Mucosa of descending colon (tissue), 3 donors: ENCODE measurements around the gene OXSM. TPM values are rescaled to one million over a fixed set of nuclear protein-coding genes. Genes with fewer than 3 reads are reported as not detected.

Experiments used
- ATAC-seq: fragments of 200-7000 bp; cut with Tn5 transposase; one replicate; pipeline ENCODE4 v1.9.1; 2020; ENCODE audit warnings: mild to moderate bottlenecking, moderate library complexity
- DNase-seq, 3 donors: peaks; one replicate each; pipeline ENCODE4 v3.0.0-alpha.2; 2020
- H3K36me3 ChIP-seq: fragments of 200-600 bp; one replicate; pipeline ENCODE4 v1.8.0; 2021; ENCODE audit warnings: low read depth, mild to moderate bottlenecking
- H3K4me1 ChIP-seq: fragments of 200-600 bp; one replicate; pipeline ENCODE4 v1.8.0; 2021; ENCODE audit warnings: low read depth, mild to moderate bottlenecking
- H3K4me3 ChIP-seq: fragments of 200-600 bp; one replicate; pipeline ENCODE4 v1.8.0; 2021; ENCODE audit warnings: mild to moderate bottlenecking
- H3K9me3 ChIP-seq: fragments of 200-600 bp; one replicate; pipeline ENCODE4 v1.8.0; 2021; ENCODE audit warnings: mild to moderate bottlenecking
- CTCF ChIP-seq: fragments of 200-600 bp; IDR thresholded peaks from one replicate; pipeline ENCODE4 v1.8.0; 2022; ENCODE audit warnings: antibody characterized with exemption, mild to moderate bottlenecking
- intact Hi-C, 2 donors: fragments of 100-400 bp; cut with DNase I in 1 of 2; cut with micrococcal nuclease in 1 of 2; formaldehyde crosslinking; loops; one replicate each; pipeline versions ENCODE4 v1.11.0 to v1.11.1; 2022; cut with DNase I, micrococcal nuclease
- total RNA-seq, 3 donors: library from RNA; stranded (reverse); fragmentation: NEBNext Ultra II Directional in 2 of 3; extraction: Animal tissue kit (Norgen Biotek cat#: 25700) in 2 of 3; gene quantifications; one replicate each; pipeline versions ENCODE4 v1.2.1 to v1.2.4, GENCODE V29; 2021 to 2023
- donor health status: DM: no; HTN: no; CAD: no; lungs with moderate emphysema.
- donor health status: DM: no; HTN: no; CAD: no.
- donor health status: DM: no; HTN: yes; CAD: no.

Gene OXSM
- total RNA-seq, 3 donors from 2014 or later = 10.0 to 18.4 (median 17.4) TPM

DNA sequence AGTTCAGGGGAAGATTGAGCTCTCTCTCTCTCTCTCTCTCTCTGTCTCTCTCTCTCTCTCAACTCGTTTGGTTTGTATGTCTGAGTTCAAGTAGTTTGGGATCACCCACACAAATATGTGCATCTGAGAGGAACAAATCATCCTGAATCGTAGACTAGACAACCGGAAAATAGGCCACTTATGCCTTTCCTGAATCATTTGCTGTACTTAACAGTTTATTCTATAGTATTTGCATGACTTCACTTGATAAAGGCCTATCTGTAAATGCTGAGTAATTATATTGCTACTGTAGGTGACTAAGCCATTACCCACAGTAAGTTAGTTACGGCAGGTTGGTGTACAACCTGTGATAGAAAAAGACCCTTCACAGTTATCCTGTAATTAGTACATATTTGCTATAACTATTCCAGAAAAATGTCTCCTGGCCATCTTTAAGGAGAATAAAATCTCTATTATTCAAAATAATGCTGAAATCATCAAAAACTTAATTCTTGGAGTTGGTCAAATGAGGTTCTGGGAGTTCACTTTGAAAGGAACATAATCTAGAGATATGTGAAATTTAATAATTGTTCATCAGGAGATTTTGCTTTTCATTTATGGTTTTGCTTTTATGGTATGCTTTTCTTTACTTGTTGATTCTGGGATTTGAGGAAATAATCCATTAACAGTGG lies 31.1 kb downstream of the OXSM start:
- intact Hi-C loops = no loop called here
- Histone ChIP-seq H3K36me3 (no peaks in the 10 kb centered on the region), H3K9me3 (no peaks in the 10 kb centered on the region), H3K4me1 (peaks cover 17% of the 10 kb centered on the region), H3K4me3 (no peak overlapping the region)
- TF ChIP-seq CTCF = no peak
- ATAC-seq (no peak), DNase-seq (no peak)

DNA sequence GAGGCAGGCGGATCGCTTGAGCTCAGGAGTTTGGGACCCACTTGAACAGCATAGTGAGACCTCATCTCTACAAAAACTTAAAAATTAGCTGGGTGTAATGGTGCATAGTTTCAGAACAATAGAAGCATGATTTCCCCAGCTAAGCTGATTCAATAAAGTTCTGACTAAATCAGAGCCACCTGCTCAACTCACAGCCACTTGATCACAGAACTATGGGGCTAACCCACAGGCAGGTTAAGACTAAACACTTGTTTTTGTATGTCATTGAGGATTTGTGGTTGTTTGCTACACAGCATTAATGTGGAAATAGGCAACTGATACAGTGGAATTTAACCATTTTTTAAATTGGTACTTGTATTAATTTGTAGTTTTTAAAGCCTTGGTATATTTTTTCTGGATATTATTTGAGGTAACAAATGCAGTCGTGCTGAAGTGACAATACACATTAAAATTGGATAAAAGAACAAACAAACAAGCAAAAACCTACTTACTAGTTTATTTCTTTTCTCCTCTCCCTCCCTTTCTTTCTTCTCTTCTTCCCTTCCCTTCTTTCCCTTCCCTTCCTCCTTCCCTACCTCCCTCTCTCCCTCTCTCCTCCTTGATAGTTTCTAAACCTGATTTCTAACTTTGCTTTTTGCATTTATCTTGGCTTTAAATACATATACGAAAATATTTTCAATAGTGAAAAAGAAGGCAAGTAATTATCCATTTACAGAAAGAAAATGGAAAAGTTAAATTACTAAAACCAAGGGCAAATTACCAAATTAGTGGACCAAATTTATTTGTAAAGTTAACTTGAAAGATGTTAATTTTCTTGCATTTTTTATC lies 32.1 kb downstream of the OXSM start:
- Histone ChIP-seq H3K36me3 (no peaks in the 10 kb centered on the region), H3K4me1 (peaks cover 7% of the 10 kb centered on the region), H3K4me3 (no peak overlapping the region), H3K9me3 (no peaks in the 10 kb centered on the region)
- ATAC-seq = no peak
- TF ChIP-seq CTCF = no peak
- no peak for DNase-seq
- intact Hi-C loops = no loop called here

GRCh38 chr3:25823314-25823713 lies 33.4 kb downstream of the OXSM start:
- no peaks in the 10 kb centered on the region for H3K4me1 ChIP-seq
- ATAC-seq (no peak), DNase-seq (no peak)
- no peak overlapping the region for H3K4me3 ChIP-seq
- intact Hi-C loops = no loop called here
- no peaks in the 10 kb centered on the region for H3K36me3 ChIP-seq
- TF ChIP-seq CTCF = no peak
- H3K9me3 ChIP-seq = no peaks in the 10 kb centered on the region

DNA sequence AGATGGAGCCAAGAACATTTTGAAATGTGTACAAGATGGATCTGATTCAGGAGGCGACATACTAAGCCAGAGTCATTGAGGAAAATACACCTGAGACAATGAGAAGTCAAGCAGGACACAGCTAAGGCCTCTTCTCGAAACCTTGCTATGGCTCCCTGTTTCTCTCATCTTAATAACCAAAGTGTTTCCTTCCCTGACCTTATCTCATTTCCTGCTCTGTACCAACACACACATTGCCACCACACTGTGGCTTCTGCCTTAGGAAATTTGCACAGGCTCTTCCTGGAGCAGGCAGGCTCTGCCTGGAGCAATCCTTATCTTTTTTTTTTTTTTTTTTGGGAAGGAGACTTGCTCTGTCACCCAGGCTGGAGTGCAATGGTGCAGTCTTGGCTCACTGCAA lies 36.6 kb downstream of the OXSM start:
- Histone ChIP-seq H3K9me3 (no peaks in the 10 kb centered on the region), H3K4me3 (no peak overlapping the region), H3K36me3 (no peaks in the 10 kb centered on the region), H3K4me1 (no peaks in the 10 kb centered on the region)
- peak; percentile 80 for ATAC-seq
- intact Hi-C loops = no loop called here
- no peak for DNase-seq
- no peak for TF ChIP-seq CTCF

DNA sequence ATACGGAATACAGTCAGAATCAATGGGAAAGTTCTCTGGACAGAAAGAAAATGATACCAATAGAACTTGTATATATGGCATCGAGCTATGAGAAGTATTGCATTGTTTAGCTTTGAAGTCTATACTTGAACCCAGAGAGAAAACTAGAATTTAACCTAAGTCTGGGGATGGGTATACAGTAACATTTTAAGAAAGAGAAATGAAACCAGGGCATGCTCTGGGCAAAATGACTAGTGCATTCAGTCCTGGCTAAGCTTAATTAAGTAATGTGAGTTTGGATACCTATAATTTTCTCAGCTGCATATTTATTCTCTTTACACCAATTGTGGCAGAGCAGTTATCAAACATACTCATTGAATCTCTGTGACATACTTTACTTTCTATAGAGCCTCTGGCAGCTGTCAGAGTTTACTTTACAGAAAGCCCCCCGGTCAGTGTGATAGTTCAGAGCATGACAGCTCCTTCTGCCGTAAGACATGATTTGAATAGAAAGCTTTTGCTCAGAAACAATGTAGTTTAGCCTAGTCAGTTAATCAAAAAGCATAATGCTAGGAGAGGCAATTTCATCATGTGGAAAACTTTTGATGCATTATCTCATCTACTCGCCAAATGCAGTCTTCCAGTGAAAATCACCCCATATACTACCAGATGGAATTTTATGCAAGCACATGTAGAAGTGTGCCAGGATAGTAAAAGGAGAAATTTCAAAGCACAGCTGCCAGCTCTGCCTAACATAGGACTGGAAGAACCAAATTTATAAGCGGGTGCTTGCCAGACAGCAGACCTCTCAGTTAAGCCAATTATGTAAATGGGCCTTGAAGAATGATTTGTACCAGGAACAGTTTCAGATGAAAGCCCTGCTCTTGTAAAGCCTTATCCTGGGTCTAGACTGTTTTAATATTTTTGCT lies 40.7 kb downstream of the OXSM start:
- H3K36me3 ChIP-seq = no peaks in the 10 kb centered on the region
- DNase-seq (no peak), ATAC-seq (no peak)
- no peak overlapping the region for H3K4me3 ChIP-seq
- H3K4me1 ChIP-seq = no peaks in the 10 kb centered on the region
- no peaks in the 10 kb centered on the region for H3K9me3 ChIP-seq
- no peak for TF ChIP-seq CTCF
- intact Hi-C loops = no loop called here
